Putamen (tissue), 1 donor: Measurements from ENCODE around the gene ARMC2.
"Not testable (repeated sequence)": the region's sequence is repeated elsewhere in the genome, so short reads cannot be mapped to it uniquely, and the experiment has no call there.

Source experiments
- DNase-seq: peaks from one replicate; pipeline ENCODE4 v3.0.0-alpha.2; 2016; ENCODE audit warnings: low spot score

The ARMC2 gene

DNA sequence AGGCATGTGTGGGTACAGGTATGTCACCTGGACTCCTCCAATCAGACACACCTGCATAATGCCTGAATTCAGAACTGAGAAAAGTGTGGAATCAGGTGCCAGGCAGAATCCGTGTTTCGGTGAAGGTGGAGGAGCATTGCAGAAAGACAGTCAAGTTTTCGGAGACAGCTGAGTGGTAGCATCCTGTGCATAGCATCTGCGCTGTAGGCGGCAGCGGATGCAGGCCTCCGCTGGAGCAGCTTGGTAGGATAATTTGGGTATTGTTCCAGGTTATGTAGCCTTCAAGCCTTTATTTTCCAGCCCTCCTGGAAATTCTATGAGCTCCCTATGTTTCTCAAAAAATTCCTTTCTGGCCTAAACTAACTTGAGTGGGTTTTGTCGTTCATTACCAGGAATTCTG lies 15.5 kb upstream of the ARMC2 start:
- no peak for DNase-seq

GRCh38 chr6:108835218-108835850 lies 12.9 kb upstream of the ARMC2 start:
- DNase-seq = peak; percentile 82

- no peak for DNase-seq
These were observed 12.2 kb upstream of the ARMC2 start for GRCh38 chr6:108836061-108836460.

DNA sequence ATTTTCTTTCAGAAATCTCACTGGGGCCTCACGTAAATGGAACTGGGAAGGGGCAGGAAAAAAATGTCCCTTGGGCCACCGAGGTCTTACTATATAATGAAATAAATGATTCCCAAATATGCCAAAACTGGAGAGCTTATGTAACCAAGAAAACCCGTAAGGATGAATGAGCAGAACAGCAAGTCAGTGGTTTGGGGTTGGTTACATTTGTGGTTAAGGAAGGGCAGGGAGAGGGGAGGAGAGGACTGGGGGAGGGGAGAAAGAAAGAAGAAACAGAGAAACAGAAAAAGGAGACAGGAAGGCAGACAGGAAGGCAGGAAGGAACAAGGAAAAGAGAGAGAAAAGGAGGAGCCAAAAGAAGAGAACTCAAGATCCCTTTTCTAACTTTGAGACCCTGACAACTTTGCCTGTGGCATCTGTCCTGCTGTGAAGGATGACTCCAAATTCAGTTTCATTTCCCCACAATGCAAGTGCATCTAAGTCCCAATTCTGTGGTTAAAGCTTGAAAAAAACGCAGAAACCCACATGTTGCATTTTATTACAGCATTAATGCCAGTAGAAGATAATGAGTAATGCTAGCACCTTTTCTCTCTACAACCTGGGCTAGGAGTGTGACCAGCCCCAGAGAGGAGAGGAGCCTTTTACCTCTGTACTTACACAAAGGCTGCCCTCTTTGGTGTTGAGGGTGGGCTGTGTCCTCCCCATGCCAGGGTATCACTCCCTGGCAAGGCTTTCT lies 10.8 kb upstream of the ARMC2 start:
- no peak for DNase-seq

- DNase-seq = no peak
These were observed 10.0 kb upstream of the ARMC2 start for GRCh38 chr6:108838101-108838717.

- DNase-seq = no peak
These were observed 9.1 kb upstream of the ARMC2 start for GRCh38 chr6:108839083-108839642.

GRCh38 chr6:108840919-108841318 lies 7.3 kb upstream of the ARMC2 start:
- DNase-seq = no peak

DNA sequence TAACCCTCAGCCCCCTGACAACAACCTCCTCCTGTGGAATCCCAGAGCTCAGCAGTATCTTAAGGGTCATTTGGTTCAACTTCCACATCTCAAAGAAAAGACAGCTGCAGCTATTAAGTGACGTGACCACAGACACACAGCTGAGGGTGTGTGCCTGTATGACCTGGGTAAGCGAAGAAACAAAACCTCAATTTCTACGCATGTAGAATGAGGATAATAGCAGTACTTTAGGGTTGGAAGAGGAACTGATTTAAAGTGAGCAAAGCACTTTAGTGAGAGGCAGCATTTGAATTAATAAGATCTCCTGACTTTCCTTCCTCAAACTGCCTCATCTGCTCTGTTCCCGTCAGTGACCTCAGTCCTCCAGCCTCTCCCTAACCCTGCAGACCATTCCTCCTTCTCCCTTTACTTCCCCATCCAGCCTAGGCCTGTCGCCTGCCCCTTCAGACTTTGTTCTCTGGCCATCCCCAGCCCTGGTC lies 6.8 kb upstream of the ARMC2 start:
- DNase-seq = no peak

DNA sequence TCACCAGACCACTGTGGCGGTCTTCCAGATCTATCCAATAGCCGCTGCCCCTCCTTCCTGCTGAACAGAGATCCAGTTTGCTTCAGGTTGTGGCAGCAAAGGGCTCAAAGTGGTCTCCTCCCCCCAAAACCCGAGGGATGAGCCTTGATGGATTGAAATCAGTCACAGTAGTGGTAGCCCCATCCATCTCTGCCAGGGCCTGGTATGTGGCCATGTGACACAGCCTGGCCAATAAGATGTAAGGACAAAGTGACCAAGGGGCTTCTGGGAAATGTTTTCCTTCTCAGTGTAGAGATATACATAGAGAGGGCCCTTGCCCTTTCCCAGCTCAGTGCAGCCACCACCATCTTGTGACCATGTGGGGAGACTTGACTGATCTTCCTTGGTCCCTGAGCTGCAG lies 4.1 kb upstream of the ARMC2 start:
- DNase-seq = no peak

- no peak for DNase-seq
These were observed 3.1 kb upstream of the ARMC2 start for GRCh38 chr6:108845145-108845544.

GRCh38 chr6:108846101-108846500 lies 2.1 kb upstream of the ARMC2 start:
- no peak for DNase-seq

GRCh38 chr6:108846628-108847027 lies 1.6 kb upstream of the ARMC2 start:
- DNase-seq = no peak

DNA sequence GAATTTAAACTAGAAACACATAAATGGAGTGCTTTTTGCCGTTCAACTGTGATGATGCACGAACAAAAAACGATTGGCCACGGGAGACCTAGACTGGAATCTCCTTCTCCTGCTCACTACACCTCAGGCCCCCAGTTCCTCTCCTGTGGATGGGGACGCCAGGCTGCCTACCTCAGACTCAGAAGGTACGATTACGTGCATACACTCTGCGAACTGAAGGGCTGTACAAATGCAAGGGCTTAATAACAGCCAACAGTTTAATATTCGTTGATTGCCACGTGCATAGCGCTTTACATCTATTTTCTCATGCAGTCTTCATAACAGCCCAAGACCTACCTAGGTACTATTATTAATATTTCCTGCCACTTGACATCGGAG lies 495 bp upstream of the ARMC2 start:
- DNase-seq = no peak

- DNase-seq = no peak
These were observed 2.6 kb downstream of the ARMC2 start for GRCh38 chr6:108850669-108851465.

GRCh38 chr6:108851756-108852155 lies 3.5 kb downstream of the ARMC2 start:
- DNase-seq = no peak

GRCh38 chr6:108853077-108853476 lies 4.9 kb downstream of the ARMC2 start:
- DNase-seq = no peak

GRCh38 chr6:108862479-108863191 lies 14.4 kb downstream of the ARMC2 start:
- peak; percentile 23 for DNase-seq

DNA sequence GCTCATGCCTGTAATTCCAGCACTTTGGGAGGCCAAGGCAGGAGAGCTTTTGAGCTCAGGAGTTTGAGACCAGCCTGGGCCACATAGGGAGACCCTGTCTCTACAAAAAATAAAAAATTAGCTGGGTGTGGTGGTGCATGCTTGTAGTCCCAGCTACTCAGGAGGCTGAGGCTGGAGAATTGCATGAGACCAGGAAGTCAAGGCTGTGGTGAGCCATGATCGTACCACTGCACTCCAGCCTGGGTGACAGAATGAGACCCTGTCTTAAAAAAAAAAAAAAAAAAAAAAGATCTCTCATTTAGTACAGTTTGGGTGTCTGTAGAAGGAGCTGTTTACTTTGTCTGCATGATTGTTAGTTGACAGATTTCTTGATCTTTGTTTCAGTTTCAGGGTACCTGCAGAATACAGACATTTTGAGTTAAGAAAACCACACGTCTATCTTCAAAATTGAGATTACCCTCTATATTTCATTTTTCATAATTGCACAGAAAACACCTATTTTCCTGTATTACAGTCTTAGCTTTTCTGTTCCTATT lies 17.6 kb downstream of the ARMC2 start:
- not testable (repeated sequence) for DNase-seq

GRCh38 chr6:108866798-108867197 lies 18.6 kb downstream of the ARMC2 start:
- no peak for DNase-seq

DNA sequence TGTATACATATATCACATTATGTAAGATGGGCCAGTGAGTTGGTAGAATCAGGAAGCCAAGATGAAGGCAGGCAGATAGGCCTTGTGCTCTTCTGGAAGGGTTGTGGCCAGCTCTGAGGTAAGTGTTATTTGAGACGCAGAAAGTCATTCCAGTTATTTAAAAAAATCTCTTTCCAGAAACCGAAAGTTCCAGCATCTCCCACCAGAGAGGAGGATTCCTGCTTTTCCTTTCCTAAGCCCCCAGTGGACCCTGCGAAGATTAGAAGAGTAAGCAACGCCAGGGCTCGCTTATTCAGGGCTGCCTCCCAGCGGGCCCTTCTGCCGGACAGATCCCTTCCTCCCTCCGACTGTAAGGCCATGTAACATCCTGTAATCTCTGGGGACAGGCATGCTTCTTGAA lies 20.4 kb downstream of the ARMC2 start:
- no peak for DNase-seq

- DNase-seq = no peak
These were observed 21.7 kb downstream of the ARMC2 start for GRCh38 chr6:108869876-108870275.
